NCI-H2107 (cell line): ENCODE results near the gene HSFY2.
"Not testable (repeated sequence)": the region's sequence is repeated elsewhere in the genome, so short reads cannot be mapped to it uniquely, and the experiment has no call there.

ENCODE experiments used
- DNase-seq: peaks from one replicate; lab custom pipeline; 2025; lab: John Stamatoyannopoulos, UW

HSFY2 gene, protein sequence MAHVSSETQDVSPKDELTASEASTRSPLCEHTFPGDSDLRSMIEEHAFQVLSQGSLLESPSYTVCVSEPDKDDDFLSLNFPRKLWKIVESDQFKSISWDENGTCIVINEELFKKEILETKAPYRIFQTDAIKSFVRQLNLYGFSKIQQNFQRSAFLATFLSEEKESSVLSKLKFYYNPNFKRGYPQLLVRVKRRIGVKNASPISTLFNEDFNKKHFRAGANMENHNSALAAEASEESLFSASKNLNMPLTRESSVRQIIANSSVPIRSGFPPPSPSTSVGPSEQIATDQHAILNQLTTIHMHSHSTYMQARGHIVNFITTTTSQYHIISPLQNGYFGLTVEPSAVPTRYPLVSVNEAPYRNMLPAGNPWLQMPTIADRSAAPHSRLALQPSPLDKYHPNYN

DNA sequence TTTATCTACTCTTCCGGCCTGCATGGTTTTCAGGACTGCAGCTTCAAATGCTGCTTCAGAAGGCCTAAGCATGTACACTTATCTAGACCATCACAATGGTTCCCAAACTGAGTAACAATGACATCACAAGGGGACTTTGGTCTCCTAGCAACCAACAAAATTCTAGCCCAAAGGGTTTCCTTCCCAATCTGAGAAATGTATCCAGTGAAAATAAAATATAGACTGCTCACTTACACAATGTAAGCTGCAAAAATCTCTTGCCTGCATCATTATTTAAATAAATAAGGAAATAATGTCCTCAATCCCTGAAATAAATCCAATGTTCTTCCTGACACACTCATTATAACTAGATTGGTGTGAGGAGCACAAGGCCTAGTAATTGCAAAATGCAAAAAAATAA is at the start of gene HSFY2:
TSS of gene HSFY2 (minus strand) at position 101 of the 400 bp plus-strand sequence. CDS start 117 bp downstream, outside the sequence.
- DNase-seq = not testable (repeated sequence)

DNA sequence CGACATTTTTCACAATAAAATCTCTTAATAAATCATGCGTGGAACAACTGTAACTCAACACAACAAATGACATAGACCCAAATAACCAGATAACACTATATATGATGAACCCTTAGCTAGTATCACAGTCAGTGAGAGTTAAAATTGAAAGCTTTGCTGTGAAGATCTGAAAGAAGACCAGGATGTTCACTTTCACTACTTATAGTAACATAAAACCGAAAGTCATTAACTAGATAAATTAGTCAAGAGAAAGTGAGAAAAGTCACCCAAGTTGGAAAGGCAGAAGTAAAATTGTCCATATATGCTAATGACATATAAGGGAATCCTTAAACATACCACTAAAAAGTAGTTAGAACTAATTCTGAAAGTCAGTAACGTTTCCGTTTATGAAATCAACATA is 42.2 kb upstream of the HSFY2 start:
- not testable (repeated sequence) for DNase-seq

DNA sequence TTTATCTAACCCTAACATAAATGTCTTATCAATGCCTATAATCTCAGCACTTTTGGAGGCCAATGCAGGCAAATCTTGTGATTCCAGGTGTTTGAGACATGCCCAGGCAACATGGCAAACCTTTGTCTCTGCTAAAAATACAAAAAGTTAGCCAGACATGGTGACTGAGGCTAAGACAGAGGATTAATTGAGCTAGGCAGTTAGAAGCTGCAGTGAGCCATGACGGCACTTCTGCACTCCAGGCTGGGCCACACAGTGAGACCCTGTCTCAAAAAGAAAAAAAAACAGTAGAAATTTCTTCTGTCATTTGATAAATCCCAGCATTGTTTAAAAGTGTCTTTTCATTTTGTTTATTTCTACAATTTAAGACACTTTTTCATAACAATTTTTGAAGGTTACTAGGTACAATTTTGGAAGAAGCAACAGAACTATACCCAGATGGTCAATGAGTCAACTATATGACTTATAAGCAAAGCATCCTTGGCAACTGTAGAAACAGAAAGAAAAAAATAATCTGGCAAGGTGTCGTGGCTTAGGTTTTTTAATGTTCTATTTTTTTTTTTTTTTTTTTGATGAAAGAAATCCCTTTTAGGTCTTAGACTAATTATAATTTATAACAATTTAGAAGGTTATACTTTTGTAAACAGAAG is 15.3 kb upstream of the HSFY2 start:
- not testable (repeated sequence) for DNase-seq

DNA sequence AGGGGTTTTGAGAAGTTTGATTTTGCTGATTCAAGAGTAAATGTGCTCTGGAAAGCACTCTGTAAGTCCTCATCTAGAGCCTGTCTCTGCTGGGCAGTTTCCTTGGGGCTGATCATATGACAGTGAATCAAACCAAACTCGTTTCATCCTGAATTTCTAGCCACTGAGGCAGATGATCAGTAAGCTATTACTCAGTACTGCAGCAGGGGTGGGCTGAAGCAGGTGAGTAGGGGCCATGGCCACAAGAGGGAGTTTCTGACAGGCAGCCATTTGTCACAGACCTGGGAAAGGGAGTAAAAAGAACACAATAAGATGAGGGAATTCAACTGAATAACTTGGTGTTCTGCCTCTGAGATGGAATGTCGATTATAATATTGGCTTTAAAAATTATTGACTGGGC is 19.5 kb downstream of the HSFY2 start:
- DNase-seq = not testable (repeated sequence)

DNA sequence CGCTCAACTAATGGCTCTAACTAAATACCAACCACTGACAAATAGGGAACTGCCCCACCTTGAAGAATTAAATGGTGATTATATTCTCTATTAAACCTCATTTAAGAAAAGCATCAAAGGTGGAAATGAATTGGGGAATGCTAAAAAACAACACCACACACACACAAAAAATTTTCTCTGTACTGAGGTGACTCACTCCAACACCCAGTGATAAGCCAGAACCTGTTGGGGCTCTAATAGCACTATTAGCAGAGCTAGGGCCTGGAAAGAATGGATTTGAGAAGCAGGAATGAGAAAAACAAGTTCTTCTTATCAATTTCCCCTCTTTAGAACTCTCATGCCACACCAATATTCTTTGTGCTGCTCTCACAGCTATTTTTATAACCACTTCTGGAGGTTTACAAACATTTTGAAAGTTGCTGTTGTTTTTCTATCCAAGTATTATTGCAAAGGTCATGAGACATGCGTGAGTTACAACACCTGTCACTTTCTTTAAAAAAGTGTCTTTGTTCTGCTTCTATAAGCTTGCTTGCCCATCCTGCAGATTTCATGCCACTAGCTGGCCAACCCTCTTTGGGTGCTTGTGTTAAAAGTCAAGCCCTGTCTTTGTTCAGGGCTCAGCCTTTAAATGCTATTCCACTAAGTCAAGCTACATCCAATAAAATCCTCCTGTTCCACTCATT is 20.3 kb downstream of the HSFY2 start:
- not testable (repeated sequence) for DNase-seq

DNA sequence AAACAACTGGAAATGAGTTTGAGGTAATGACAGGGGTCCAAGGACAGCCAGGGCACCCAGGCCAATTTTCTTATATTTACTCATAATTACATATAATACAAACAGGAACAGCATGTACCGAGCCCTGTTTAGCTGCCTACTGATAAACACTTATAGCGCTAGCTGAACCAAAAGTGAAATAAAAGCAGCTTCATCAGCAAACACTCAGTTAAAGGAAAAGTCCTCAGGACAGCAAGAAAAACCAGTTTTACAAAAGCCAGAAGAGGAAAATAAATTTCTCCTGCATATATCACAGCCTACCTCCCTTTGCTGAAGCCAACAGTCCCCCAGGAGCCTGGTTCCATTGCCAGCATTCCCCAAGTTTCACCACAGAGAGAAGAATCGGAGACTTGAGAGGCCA is 49.8 kb downstream of the HSFY2 start:
- not testable (repeated sequence) for DNase-seq
